ENCODE results near the gene ZC2HC1B. TPM values are rescaled to one million over a fixed set of nuclear protein-coding genes. Genes with fewer than 3 reads are reported as not detected.

Gene ZC2HC1B
- total RNA-seq, 1 experiment from 2014 or later: not detected

GRCh38 chr6:143982968-143983367, 118.7 kb downstream of the ZC2HC1B start:
- ChIA-PET RAD21 (ENCODE audit: low non-redundant PET in 1 of 2, low total read pairs in 2 of 2, uncharacterized antibody in 2 of 2, unreplicated experiment in 2 of 2) (no interaction called here), POLR2A (no interaction called here), CTCF (no interaction called here)
- BruUV-seq (replicated peaks): no TSS peak
- Histone ChIP-seq H3K79me2 (ENCODE audit: insufficient read depth, low read length) (no peaks in the 10 kb centered on the region), H3K9ac (ENCODE audit: low read length) (no peak overlapping the region), H3K4me2 (ENCODE audit: low read length) (no peak overlapping the region), H3K4me3 (replicated peaks in 1 of 2; ENCODE audit: low read depth in 1 of 2, low read length in 2 of 2) (no peak overlapping the region), H3K4me1 (ENCODE audit: control insufficient read depth in 1 of 2, insufficient read depth in 2 of 2, low read length in 2 of 2) (no peaks in the 10 kb centered on the region), H2AFZ (ENCODE audit: low read depth, low read length, poor library complexity, severe bottlenecking) (no peak overlapping the region), H3K9me3 (ENCODE audit: control insufficient read depth in 1 of 2, insufficient read depth in 1 of 2, low read depth in 1 of 2, low read length in 2 of 2) (no peaks in the 10 kb centered on the region), H3K9me2 (ENCODE audit: insufficient read depth) (no peaks in the 10 kb centered on the region), H3K27me3 (ENCODE audit: insufficient read depth, low read length) (no peaks in the 10 kb centered on the region), H4K20me1 (ENCODE audit: insufficient read depth) (no peaks in the 10 kb centered on the region), H3K27ac (ENCODE audit: low read depth, low read length) (no peak overlapping the region), H3K36me3 (ENCODE audit: control insufficient read depth in 1 of 2, insufficient read depth in 2 of 2, low read length in 2 of 2) (no peaks in the 10 kb centered on the region)
- ATAC-seq: no peak
- no peak for DNase-seq (ENCODE audit: low read depth, low spot score)
- intact Hi-C loops (cut with micrococcal nuclease): no loop called here
- TF ChIP-seq SP1 (IDR thresholded peaks at IDR 0.05; ENCODE audit: low read depth) (no peak), POLR2A (IDR thresholded peaks at IDR 0.05; ENCODE audit: borderline replicate concordance, extremely low read depth, insufficient read depth, insufficient read length) (no peak), POLR2AphosphoS5 (IDR thresholded peaks at IDR 0.05; ENCODE audit: low read depth, low read length) (no peak), FOSL1 (IDR thresholded peaks at IDR 0.05; ENCODE audit: low read depth) (no peak)

GRCh38 chr6:143984666-143985065, 120.4 kb downstream of the ZC2HC1B start:
- POLR2A ChIA-PET: no interaction called here
- no peak for TF ChIP-seq ZNF274 (IDR thresholded peaks at IDR 0.05; ENCODE audit: low read depth, low read length)
- TF ChIP-seq POLR2A (IDR thresholded peaks at IDR 0.05; ENCODE audit: borderline replicate concordance, extremely low read depth, insufficient read depth, insufficient read length): no peak
- no peak for TF ChIP-seq ELF1 (IDR thresholded peaks at IDR 0.05; ENCODE audit: borderline replicate concordance, low read depth)
- no peak for TF ChIP-seq SRF (IDR thresholded peaks at IDR 0.05; ENCODE audit: low read depth)
- no peak for TF ChIP-seq POLR2AphosphoS5 (IDR thresholded peaks at IDR 0.05; ENCODE audit: low read depth, low read length)
- TF ChIP-seq, protein P1, sequence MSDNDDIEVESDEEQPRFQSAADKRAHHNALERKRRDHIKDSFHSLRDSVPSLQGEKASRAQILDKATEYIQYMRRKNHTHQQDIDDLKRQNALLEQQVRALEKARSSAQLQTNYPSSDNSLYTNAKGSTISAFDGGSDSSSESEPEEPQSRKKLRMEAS (IDR thresholded peaks at IDR 0.05): no peak
- no peak for TF ChIP-seq SP1 (IDR thresholded peaks at IDR 0.05; ENCODE audit: low read depth)
- TF ChIP-seq FOSL1 (IDR thresholded peaks at IDR 0.05; ENCODE audit: low read depth): no peak
- no peak for TF ChIP-seq JUND (IDR thresholded peaks at IDR 0.05)
- no peak for TF ChIP-seq EZH2phosphoT487 (IDR thresholded peaks at IDR 0.05; ENCODE audit: borderline replicate concordance)
- TF ChIP-seq, protein P2, sequence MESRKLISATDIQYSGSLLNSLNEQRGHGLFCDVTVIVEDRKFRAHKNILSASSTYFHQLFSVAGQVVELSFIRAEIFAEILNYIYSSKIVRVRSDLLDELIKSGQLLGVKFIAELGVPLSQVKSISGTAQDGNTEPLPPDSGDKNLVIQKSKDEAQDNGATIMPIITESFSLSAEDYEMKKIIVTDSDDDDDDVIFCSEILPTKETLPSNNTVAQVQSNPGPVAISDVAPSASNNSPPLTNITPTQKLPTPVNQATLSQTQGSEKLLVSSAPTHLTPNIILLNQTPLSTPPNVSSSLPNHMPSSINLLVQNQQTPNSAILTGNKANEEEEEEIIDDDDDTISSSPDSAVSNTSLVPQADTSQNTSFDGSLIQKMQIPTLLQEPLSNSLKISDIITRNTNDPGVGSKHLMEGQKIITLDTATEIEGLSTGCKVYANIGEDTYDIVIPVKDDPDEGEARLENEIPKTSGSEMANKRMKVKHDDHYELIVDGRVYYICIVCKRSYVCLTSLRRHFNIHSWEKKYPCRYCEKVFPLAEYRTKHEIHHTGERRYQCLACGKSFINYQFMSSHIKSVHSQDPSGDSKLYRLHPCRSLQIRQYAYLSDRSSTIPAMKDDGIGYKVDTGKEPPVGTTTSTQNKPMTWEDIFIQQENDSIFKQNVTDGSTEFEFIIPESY (IDR thresholded peaks at IDR 0.05; ENCODE audit: extremely low read depth, insufficient replicate concordance, low read length): no peak
- no peak for TF ChIP-seq TCF7L2 (IDR thresholded peaks at IDR 0.05; ENCODE audit: borderline replicate concordance, extremely low read depth, insufficient read depth, insufficient read length)
- no peak for TF ChIP-seq REST (IDR thresholded peaks at IDR 0.05; ENCODE audit: low read depth)
- no peak for TF ChIP-seq EGR1 (IDR thresholded peaks at IDR 0.05; ENCODE audit: low read depth)
- TF ChIP-seq ZFX (IDR thresholded peaks at IDR 0.05): no peak
- TF ChIP-seq YY1 (IDR thresholded peaks at IDR 0.05; ENCODE audit: extremely low read depth, insufficient replicate concordance, low read depth, low read length): no peak
- no peak for TF ChIP-seq RAD21 (IDR thresholded peaks at IDR 0.05; ENCODE audit: low read depth)

More at GRCh38 chr6:143984666-143985065, 120.4 kb downstream of the ZC2HC1B start:
- H3K9me3 ChIP-seq (ENCODE audit: control insufficient read depth in 1 of 2, insufficient read depth in 1 of 2, low read depth in 1 of 2, low read length in 2 of 2): no peaks in the 10 kb centered on the region
- CTCF ChIA-PET: no interaction called here
- no peaks in the 10 kb centered on the region for H3K4me1 ChIP-seq (ENCODE audit: control insufficient read depth in 1 of 2, insufficient read depth in 2 of 2, low read length in 2 of 2)
- no peaks in the 10 kb centered on the region for H3K27me3 ChIP-seq (ENCODE audit: insufficient read depth, low read length)
- no peak overlapping the region for H3K4me2 ChIP-seq (ENCODE audit: low read length)
- DNase-seq (ENCODE audit: low read depth, low spot score): no peak
- no peak for ATAC-seq
- no peak overlapping the region for H2AFZ ChIP-seq (ENCODE audit: low read depth, low read length, poor library complexity, severe bottlenecking)
- H3K4me3 ChIP-seq (replicated peaks in 1 of 2; ENCODE audit: low read depth in 1 of 2, low read length in 2 of 2): no peak overlapping the region
- no peaks in the 10 kb centered on the region for H4K20me1 ChIP-seq (ENCODE audit: insufficient read depth)
- H3K36me3 ChIP-seq (ENCODE audit: control insufficient read depth in 1 of 2, insufficient read depth in 2 of 2, low read length in 2 of 2): no peaks in the 10 kb centered on the region
- no TSS peak for BruUV-seq (replicated peaks)
- no peak overlapping the region for H3K9ac ChIP-seq (ENCODE audit: low read length)
- RAD21 ChIA-PET (ENCODE audit: low non-redundant PET in 1 of 2, low total read pairs in 2 of 2, uncharacterized antibody in 2 of 2, unreplicated experiment in 2 of 2): no interaction called here
- intact Hi-C loops (cut with micrococcal nuclease): no loop called here
- H3K9me2 ChIP-seq (ENCODE audit: insufficient read depth): no peaks in the 10 kb centered on the region
- no peaks in the 10 kb centered on the region for H3K79me2 ChIP-seq (ENCODE audit: insufficient read depth, low read length)
- H3K27ac ChIP-seq (ENCODE audit: low read depth, low read length): no peak overlapping the region
